Osteoblast (primary cell): ENCODE measurements around the gene DENND4A. TPM values are rescaled to one million over a fixed set of nuclear protein-coding genes. Genes with fewer than 3 reads are reported as not detected.
A peak's percentile ranks its signal among the peaks of the same experiment; 100 is the strongest.

Experiments used
- DNase-seq: peaks from one replicate; pipeline ENCODE4 v3.0.0; 2011; ENCODE audit warnings: low spot score, mixed read lengths; ENCODE audit not compliant: insufficient read length; ENCODE audit errors: missing footprints
- H2AFZ ChIP-seq: 2 replicates; pipeline ENCODE4 v1.6.0; 2011; ENCODE audit warnings: mild to moderate bottlenecking, low read length
- H3K27ac ChIP-seq: 2 replicates; pipeline ENCODE4 v1.5.1; 2011; ENCODE audit warnings: mild to moderate bottlenecking, low read depth, low read length, moderate library complexity
- H3K27me3 ChIP-seq: 2 replicates; pipeline ENCODE4 v1.6.0; 2012; ENCODE audit warnings: mild to moderate bottlenecking, control low read depth, inconsistent platforms, low read length, moderate library complexity; ENCODE audit not compliant: insufficient read depth
- H3K36me3 ChIP-seq: 2 replicates; pipeline ENCODE4 v1.5.1; 2011; ENCODE audit warnings: mild to moderate bottlenecking, low read length, control low read depth, moderate library complexity; ENCODE audit not compliant: insufficient read depth
- H3K4me1 ChIP-seq: 2 replicates; pipeline ENCODE4 v1.5.1; 2011; ENCODE audit warnings: mild to moderate bottlenecking, low read length, control low read depth, moderate library complexity; ENCODE audit not compliant: insufficient read depth
- H3K4me2 ChIP-seq: 2 replicates; pipeline ENCODE4 v1.6.0; 2011; ENCODE audit warnings: mild to moderate bottlenecking, low read length; ENCODE audit not compliant: insufficient read depth
- H3K4me3 ChIP-seq: fragments of 200-600 bp; sonication (generic); 3 replicates; pipeline ENCODE4 v1.5.1; 2012; ENCODE audit warnings: mild to moderate bottlenecking, low read length, inconsistent platforms; ENCODE audit not compliant: insufficient read depth
- H3K79me2 ChIP-seq: 2 replicates; pipeline ENCODE4 v1.6.0; 2012; ENCODE audit warnings: mild to moderate bottlenecking, low read length, control low read depth, inconsistent platforms; ENCODE audit not compliant: insufficient read depth
- H3K9me3 ChIP-seq: 2 replicates; pipeline ENCODE4 v1.5.1; 2011; ENCODE audit warnings: low read depth, low read length, control low read depth
- H4K20me1 ChIP-seq: 2 replicates; pipeline ENCODE4 v1.6.0; 2012; ENCODE audit warnings: mild to moderate bottlenecking, low read length, control low read depth; ENCODE audit not compliant: insufficient read depth
- CTCF ChIP-seq: IDR thresholded peaks from 2 replicates; pipeline ENCODE4 v1.5.1; 2011; ENCODE audit warnings: mild to moderate bottlenecking, low read depth, low read length, moderate library complexity; ENCODE audit errors: extremely low read depth
- total RNA-seq: library from RNA; depleted of rRNA; stranded (reverse); fragments of >200 nt; gene quantifications from 2 replicates; pipeline ENCODE4 v1.2.3, GENCODE V29; 2012

DENND4A gene
- total RNA-seq, 1 donor: 30.4 TPM

DNA sequence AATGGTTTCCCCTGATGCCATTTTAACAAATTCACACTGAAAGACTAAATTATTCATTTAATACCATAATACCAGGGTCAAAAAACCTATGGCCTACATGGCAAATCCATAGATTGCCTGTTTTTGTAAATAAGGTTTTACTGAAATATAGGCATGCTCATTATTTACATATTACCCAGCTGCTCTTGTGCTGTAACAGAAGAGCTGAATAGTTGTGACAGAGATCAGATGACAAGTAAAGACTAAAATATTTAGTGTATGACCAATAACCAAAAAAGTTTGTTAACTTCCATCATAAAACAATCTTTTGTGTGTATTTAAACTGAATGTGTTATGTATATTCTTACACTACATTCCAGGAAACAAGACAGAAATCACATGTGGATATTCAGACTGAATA, 60.2 kb downstream of the DENND4A start:
- Histone ChIP-seq H3K27ac (peak overlapping the region; percentile 56), H3K9me3 (no peaks in the 10 kb centered on the region), H2AFZ (no peak overlapping the region), H3K4me3 (no peak overlapping the region), H3K27me3 (no peaks in the 10 kb centered on the region), H4K20me1 (no peaks in the 10 kb centered on the region), H3K4me2 (no peak overlapping the region), H3K79me2 (no peaks in the 10 kb centered on the region), H3K36me3 (peaks cover under 1% of the 10 kb centered on the region), H3K4me1 (peaks cover 13% of the 10 kb centered on the region)
- no peak for DNase-seq
- TF ChIP-seq CTCF: no peak

- H3K79me2 ChIP-seq: no peaks in the 10 kb centered on the region
These were observed 61.4 kb downstream of the DENND4A start for GRCh38 chr15:65730549-65731172.

GRCh38 chr15:65724464-65725215, 67.5 kb downstream of the DENND4A start:
- peaks cover 7% of the 10 kb centered on the region for H3K36me3 ChIP-seq

More at GRCh38 chr15:65730549-65731172, 61.4 kb downstream of the DENND4A start:
- H2AFZ ChIP-seq: no peak overlapping the region
- H3K4me2 ChIP-seq: no peak overlapping the region
- no peaks in the 10 kb centered on the region for H3K9me3 ChIP-seq
- no peaks in the 10 kb centered on the region for H3K27me3 ChIP-seq
- no peak overlapping the region for H3K4me3 ChIP-seq
- TF ChIP-seq CTCF: no peak
- H3K4me1 ChIP-seq: peaks cover 13% of the 10 kb centered on the region
- H4K20me1 ChIP-seq: no peaks in the 10 kb centered on the region
- peak overlapping the region; percentile 56 for H3K27ac ChIP-seq
- DNase-seq: no peak
- no peaks in the 10 kb centered on the region for H3K36me3 ChIP-seq

More at GRCh38 chr15:65724464-65725215, 67.5 kb downstream of the DENND4A start:
- Histone ChIP-seq H4K20me1 (no peaks in the 10 kb centered on the region), H3K27ac (no peak overlapping the region), H3K79me2 (no peaks in the 10 kb centered on the region), H3K4me2 (no peak overlapping the region), H3K4me1 (no peaks in the 10 kb centered on the region), H3K27me3 (no peaks in the 10 kb centered on the region), H3K9me3 (no peaks in the 10 kb centered on the region), H2AFZ (no peak overlapping the region), H3K4me3 (no peak overlapping the region)
- no peak for TF ChIP-seq CTCF
- DNase-seq: no peak
